HEK293T (cell line): ENCODE data around the gene STBD1.

ENCODE experiments used
- ELF4 ChIP-seq: fragments of 450-650 bp; IDR thresholded peaks from 2 replicates; pipeline ENCODE4 v1.6.1; 2017; ENCODE audit warnings: antibody characterized with exemption
- FOXK2 ChIP-seq: fragments of 450-650 bp; IDR thresholded peaks from 2 replicates; pipeline ENCODE4 v1.6.1; 2016; ENCODE audit warnings: mild to moderate bottlenecking
- FOXM1 ChIP-seq: fragments of 450-650 bp; IDR thresholded peaks from 2 replicates; pipeline ENCODE4 v1.6.1; 2017; ENCODE audit warnings: mild to moderate bottlenecking, borderline replicate concordance
- HDGF ChIP-seq: fragments of 450-650 bp; IDR thresholded peaks from 2 replicates; pipeline ENCODE4 v1.6.1; 2017; ENCODE audit warnings: antibody characterized with exemption, borderline replicate concordance
- LEF1 ChIP-seq: fragments of 450-650 bp; IDR thresholded peaks from 2 replicates; pipeline ENCODE4 v1.6.1; 2017; ENCODE audit warnings: mild to moderate bottlenecking, borderline replicate concordance
- ZNF384 ChIP-seq: fragments of 450-650 bp; IDR thresholded peaks from 2 replicates; pipeline ENCODE4 v1.6.1; 2016

DNA sequence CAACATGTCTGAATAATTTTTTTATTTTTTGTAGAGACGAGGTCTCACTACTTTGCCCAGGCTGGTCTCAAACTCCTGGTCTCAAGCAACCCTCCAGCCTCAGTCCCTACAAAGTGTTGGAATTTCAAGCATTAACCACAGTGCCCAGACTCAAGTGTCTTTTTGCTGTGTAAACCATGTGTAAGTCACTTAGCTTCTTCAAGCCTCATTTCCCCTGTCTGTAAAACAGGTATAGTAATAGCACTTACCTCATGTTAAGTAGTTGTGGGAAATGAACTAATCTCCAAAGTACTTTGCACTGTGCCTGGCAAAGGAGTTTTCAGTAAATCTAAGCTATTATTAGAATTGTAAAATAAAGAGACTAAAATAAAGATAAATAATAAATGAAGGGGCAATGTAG is 35.7 kb downstream of the STBD1 start:
- TF ChIP-seq HDGF (no peak), FOXM1 (no peak), FOXK2 (no peak), ZNF384 (no peak), LEF1 (no peak), ELF4 (no peak)
